NCI-H526 treated with DMSO at 0.1 percent for 48 hours (cell line): ENCODE data around the gene TNFRSF25.
"Not testable (repeated sequence)": the region's sequence is repeated elsewhere in the genome, so short reads cannot be mapped to it uniquely, and the experiment has no call there.

Source experiments
- DNase-seq: peaks from one replicate; lab custom pipeline; 2025; lab: John Stamatoyannopoulos, UW

Gene TNFRSF25

GRCh38 chr1:6431645-6432579, 34.1 kb downstream of the TNFRSF25 start:
- DNase-seq, result not testable (repeated sequence)

GRCh38 chr1:6429660-6430411, 36.1 kb downstream of the TNFRSF25 start:
- not testable (repeated sequence) for DNase-seq

- not testable (repeated sequence) for DNase-seq
Observed at GRCh38 chr1:6428453-6428852, 37.5 kb downstream of the TNFRSF25 start.

DNA sequence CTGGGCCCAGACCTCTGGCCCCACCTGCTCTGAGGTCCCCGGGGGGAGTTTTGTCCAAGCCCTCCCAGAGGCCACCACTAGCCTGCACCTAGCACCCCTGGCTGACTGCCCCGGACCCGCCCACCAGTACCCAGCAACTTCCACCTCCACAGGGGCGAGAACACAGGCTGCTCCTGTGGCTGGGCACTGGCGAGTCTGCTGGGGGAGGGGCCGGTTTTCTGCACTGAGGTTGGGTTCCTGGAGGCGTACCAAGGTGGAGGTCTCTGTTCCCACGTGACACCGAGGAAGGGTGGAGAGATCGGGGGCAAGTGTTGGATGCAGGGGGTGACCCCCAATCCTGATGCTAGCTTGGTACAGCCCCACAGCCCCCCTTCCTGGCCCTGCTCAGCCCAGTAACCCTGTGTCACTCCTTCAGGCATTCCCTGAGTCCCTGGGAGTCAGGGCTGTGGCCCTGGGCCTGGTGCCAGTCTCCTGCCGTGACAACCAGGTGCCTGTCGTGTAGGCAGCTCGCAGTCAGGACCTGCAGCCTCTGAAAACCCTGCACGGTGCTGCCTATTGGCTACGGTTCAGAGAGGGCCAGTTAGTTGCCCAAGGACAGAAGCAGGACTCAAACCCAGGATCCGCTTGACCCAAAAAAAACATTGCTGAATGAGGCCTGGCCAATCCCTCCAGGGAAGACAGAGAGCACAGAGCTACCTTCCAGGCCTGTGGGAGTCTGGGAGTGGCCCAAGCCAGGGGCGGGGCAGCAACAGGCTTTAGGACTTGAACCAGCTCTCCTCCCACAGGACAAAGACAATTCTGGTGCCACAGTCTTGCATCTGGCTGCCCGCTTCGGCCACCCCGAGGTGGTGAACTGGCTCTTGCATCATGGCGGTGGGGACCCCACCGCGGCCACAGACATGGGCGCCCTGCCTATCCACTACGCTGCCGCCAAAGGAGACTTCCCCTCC, 38.3 kb downstream of the TNFRSF25 start:
- DNase-seq, result no peak

DNA sequence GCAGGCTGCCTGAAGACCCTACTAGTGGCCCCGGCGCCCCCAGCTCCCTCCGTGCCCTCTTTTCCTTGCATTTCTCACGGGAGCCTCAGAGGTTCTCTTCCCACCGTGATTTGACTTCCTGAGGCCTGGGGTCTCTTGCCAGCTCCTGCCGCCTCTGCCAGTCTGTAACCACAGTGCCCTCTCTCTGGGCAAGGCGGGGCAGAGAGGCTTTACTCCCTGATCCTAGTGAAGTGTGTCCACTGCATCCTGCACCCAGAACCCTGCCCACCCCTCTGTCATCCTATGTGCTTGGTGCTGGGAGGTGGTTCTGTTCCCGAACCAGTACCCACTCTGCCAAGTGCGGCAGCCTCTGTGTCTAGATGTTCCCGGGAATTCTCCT, 39.0 kb downstream of the TNFRSF25 start:
- DNase-seq, result no peak

DNA sequence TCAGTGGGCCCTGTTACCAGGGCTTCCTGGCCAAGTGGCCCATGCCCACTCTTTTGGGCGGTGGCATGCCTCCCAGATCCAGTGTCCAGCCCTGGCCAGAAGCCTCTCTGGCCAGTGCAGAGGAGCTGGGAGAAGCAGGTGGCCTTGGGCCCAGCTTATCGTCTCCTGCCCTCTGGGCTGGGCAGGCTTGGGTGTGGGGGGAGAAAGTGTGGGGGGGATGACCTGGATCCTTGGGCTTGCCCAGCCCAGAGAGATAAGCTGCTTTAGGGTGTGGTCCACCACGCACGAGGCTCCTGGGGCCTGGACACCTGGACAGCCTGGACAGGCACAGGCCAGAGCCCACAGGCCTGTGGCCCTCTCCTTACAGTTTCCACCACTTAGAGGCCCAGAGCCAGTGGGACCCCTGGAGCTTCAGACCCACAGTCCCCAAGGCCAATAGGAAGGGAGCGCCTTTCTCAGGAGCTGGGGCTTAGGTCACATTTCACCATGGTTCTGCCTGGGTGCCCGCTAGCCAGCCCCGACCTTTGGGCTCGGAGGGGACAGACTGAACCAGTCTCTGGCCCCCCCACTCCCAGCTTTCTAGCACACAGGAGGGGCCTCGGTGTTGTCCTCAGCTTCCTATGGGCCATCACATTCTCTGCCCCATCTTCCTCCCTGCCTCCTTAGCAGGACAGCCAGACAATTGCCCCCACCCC, 39.5 kb downstream of the TNFRSF25 start:
- no peak for DNase-seq

GRCh38 chr1:6425658-6426057, 40.3 kb downstream of the TNFRSF25 start:
- DNase-seq, result no peak

GRCh38 chr1:6424619-6425593, 41.1 kb downstream of the TNFRSF25 start, which contains the start of gene ESPN:
ESPN (plus strand) TSS chr1:6424776; CDS start chr1:6424956, 180 bp downstream.
- peak; percentile 24 for DNase-seq

GRCh38 chr1:6424000-6424565, 41.9 kb downstream of the TNFRSF25 start:
- DNase-seq, result no peak

- peak; percentile 83 for DNase-seq
Observed at GRCh38 chr1:6423321-6423999, 42.5 kb downstream of the TNFRSF25 start.

GRCh38 chr1:6421266-6421665, 44.7 kb downstream of the TNFRSF25 start:
- no peak for DNase-seq

- DNase-seq, result peak; percentile 45
Observed at GRCh38 chr1:6420454-6421042, 45.4 kb downstream of the TNFRSF25 start.

DNA sequence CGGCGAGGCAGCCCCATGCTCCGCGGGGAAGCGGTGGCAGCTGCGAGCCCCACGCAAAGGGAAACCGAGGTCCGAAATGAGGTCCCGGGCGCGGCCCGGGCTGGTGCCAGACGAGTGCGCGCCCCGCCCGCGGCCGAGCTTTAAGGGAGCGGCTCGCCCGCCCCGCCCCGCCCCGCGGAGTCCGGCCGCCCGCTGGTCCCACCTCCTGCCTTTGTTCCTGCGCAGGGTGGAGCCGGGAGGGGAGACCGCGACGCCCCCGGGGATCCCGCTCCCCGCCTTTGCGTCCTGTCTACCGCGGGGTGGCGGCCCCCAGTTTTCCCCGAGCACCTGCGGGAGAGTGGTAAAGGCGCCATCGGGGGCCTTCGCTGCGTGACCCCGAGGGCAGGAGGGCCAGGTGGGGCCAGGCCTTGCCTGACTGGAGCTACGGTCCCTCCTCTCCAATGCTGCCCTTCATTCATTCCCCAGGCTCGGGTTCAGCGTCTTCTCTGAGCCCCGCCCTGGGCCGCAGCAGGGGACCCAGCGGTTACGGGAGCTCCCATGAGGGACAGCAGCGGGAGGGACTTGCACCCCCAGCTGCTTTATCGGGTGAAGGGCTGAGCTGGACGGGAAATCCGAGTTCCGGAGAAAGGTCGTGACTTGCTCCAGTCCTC, 46.0 kb downstream of the TNFRSF25 start, which contains the start of gene HES2:
Gene HES2 (minus strand): TSS at position 116 of the 650 bp plus-strand sequence. CDS start 99 bp downstream, at position 17.
- DNase-seq, result peak; percentile 53

DNA sequence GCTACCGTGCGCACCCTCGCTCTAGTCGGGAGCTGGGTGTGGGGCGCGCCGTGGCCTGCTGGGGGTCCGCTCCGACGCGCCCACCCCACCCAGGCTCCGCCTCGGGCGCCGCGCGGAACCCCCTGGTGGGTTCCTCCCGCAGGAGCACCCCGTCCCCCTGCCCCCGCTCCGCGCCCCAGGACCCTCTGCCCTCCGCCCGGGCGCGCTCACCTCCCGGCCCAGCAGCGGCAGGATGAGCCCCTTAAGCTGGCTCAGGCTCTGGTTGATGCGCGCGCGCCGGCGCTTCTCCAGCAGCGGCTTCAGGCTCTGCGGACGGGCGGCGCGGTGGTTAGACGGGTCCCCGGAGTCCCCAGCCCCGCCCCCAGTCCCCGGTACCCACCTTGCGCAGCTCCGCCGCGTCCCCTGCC, 46.6 kb downstream of the TNFRSF25 start:
- DNase-seq, result no peak

DNA sequence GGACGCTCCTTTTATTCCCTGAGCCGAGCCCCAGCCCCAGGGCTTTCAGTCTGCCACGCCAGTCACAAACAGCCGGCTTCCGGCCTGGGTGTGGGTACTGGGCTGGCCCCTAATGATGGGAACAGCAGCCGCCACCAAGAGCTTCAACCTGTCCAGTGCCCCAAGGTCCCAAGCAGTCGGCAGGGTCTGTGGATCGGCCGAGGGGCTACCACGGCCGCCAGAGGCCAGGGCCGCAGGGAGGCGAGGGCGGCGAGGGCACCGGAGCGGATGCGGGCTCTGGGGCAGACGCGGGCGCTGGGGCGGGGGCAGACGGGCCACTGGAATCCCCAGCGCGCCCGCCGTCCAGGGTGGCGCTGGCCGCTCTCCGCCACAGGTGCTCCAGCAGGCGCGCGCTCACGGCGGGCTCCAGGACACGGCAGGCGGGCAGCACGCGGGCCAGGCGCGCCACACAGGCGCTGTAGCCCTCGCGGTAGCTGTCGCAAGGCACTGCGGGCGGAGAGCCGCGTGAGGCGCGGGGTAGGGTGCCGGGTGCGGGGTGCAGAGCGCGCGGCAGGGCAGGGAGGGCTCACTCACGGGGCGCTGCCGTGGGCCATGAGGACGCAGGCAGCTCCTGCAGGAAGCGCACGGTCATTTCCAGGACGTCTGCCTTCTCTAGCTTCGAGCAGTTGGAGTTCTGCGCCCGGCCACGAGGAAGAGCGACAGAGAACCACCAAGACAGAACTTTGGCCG, 47.1 kb downstream of the TNFRSF25 start:
- no peak for DNase-seq

DNA sequence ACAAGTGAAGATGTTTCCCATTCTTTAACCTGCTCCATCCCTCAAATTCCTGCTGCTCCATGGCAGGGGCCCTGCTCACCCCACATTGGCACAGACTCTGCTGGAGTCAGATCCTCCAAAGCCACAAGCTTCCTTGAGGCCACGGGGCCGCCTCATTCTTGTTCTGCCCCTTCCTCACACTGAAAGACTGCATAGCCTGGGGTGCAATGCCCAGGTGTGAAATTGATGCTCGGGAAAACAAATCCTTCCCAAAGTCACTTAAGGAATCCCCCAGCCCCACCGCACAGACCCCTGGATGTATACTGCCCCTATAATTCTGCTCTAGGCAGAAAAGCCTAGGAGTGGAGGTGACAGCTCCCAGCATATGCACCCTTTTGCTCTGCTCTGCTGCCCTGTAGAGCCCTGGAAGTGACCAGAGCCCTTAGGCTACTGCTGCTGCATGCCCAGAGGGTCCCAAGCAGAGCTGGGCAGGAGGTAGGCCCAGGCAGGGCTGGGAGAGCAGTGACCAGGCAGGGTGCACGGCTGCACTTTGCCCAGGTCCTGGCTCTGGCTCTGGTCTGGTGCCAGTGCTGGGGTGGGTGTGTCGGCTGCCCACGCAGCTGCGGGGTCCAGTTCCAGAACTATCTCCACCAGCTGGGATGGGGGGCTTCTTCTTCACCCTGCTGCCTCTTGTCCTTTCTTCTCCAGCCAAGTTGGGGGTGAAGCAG, 47.9 kb downstream of the TNFRSF25 start:
- no peak for DNase-seq

GRCh38 chr1:6416906-6417305, 49.1 kb downstream of the TNFRSF25 start:
- DNase-seq, result no peak
